Sigmoid colon (tissue), 7 donors: Measurements from ENCODE around the gene DYNLT3. TPM values are rescaled to one million over a fixed set of nuclear protein-coding genes. Genes with fewer than 3 reads are reported as not detected.

Experiments
- DNase-seq: peaks from one replicate; pipeline ENCODE4 v3.0.0-alpha.2; 2019
- H3K27ac ChIP-seq, 4 donors: fragments of 200-600 bp; sonication (generic); one replicate each; pipeline ENCODE4 v1.5.1; 2016 to 2019; ENCODE audit warnings: mild to moderate bottlenecking in 1 of 4
- H3K27me3 ChIP-seq, 3 donors: fragments of 200-600 bp; sonication (generic); one replicate each; pipeline ENCODE4 v1.5.1; 2019; ENCODE audit warnings: mild to moderate bottlenecking in 1 of 3
- H3K36me3 ChIP-seq, 4 donors: fragments of 200-600 bp; sonication (generic); one replicate each; pipeline ENCODE4 v1.5.1; 2016 to 2019
- H3K4me1 ChIP-seq, 4 donors: fragments of 200-600 bp; sonication (generic); one replicate each; pipeline ENCODE4 v1.5.1; 2017 to 2019
- H3K4me3 ChIP-seq, 4 donors: fragments of 200-600 bp; sonication (generic); one replicate each; pipeline ENCODE4 v1.5.1; 2017 to 2019; ENCODE audit warnings: mild to moderate bottlenecking in 2 of 4, moderate library complexity in 1 of 4
- H3K9me3 ChIP-seq, 4 donors: fragments of 200-600 bp in 3 of 4; sonication (generic) in 3 of 4; one replicate each; pipeline versions ENCODE4 v1.5.1 to v1.6.1; 2013 to 2019
- CTCF ChIP-seq, 4 experiments: fragments of 450-650 bp in 3 of 4; fragments of 200-600 bp in 1 of 4; IDR thresholded peaks; one replicate each; pipeline ENCODE4 v1.5.1; 2016 to 2019; ENCODE audit warnings: antibody characterized with exemption in 4 of 4, mild to moderate bottlenecking in 3 of 4, moderate library complexity in 2 of 4
- EP300 ChIP-seq, 4 donors: sonication (generic); formaldehyde crosslinking; IDR thresholded peaks; one replicate each; pipeline ENCODE4 v1.6.1; 2017; ENCODE audit warnings: antibody characterized with exemption in 4 of 4
- POLR2A ChIP-seq, 2 donors: fragments of 450-650 bp; IDR thresholded peaks; one replicate each; pipeline ENCODE4 v1.6.1; 2016; ENCODE audit warnings: antibody characterized with exemption in 2 of 2, mild to moderate bottlenecking in 2 of 2, moderate library complexity in 2 of 2
- POLR2AphosphoS5 ChIP-seq, 4 donors: sonication (generic); formaldehyde crosslinking; IDR thresholded peaks; one replicate each; pipeline ENCODE4 v1.6.1; 2017; ENCODE audit warnings: antibody characterized with exemption in 4 of 4
- WGBS, 2 donors: extraction: QIAGEN DNeasy Blood & Tissue Kit; methylation state at CpG; one replicate each; pipeline ENCODE4 v1.1.7; 2013; 5-methylcytosine and 5-hydroxymethylcytosine counted together
- intact Hi-C: fragments of 100-400 bp; cut with DNase I; formaldehyde crosslinking; loops from one replicate; pipeline ENCODE4 v1.15.1; 2023
- polyA plus RNA-seq, 3 donors: library from polyadenylated mRNA; stranded (reverse); fragments of 200-250 nt; gene quantifications; one replicate each; pipeline ENCODE4 v1.2.3, GENCODE V29; 2013
- total RNA-seq, 4 donors: library from RNA; depleted of rRNA; stranded (reverse); fragments of >200 nt; gene quantifications; one replicate each; pipeline ENCODE4 v1.1.0, GENCODE V29; 2016
- donor health status: healthy with polysubstance abuse.
- donor health status: Bipolar disorder and iron deficiency.
- donor health status: healthy.

The DYNLT3 gene
- total and polyA plus RNA-seq, 7 donors: 16.5 to 55.3 (median 35.8) TPM

GRCh38 chrX:37813570-37813969 is 33.8 kb downstream of the DYNLT3 start:
- WGBS, 2 donors: 23 to 54% methylated on average over 4 of the region's 4 CpGs
- intact Hi-C loops: no loop called here
- H3K27ac ChIP-seq: no peak overlapping the region

GRCh38 chrX:37812110-37812509 is 35.3 kb downstream of the DYNLT3 start:
- Histone ChIP-seq H3K36me3 (no peaks in the 10 kb centered on the region), H3K27me3 (no peaks in the 10 kb centered on the region), H3K4me1 (no peaks in the 10 kb centered on the region), H3K27ac (no peak overlapping the region), H3K4me3 (no peak overlapping the region), H3K9me3 (no peaks in the 10 kb centered on the region)
- intact Hi-C loops: no loop called here
- WGBS, 2 donors: 5 to 10% methylated on average over 1 of the region's 1 CpG
- no peak for TF ChIP-seq EP300 (IDR thresholded peaks at IDR 0.05)
- TF ChIP-seq POLR2A (IDR thresholded peaks at IDR 0.05): no peak
- TF ChIP-seq POLR2AphosphoS5 (IDR thresholded peaks at IDR 0.05): no peak
- no peak for TF ChIP-seq CTCF (IDR thresholded peaks at IDR 0.05)
- DNase-seq: no peak

More at GRCh38 chrX:37813570-37813969, 33.8 kb downstream of the DYNLT3 start:
- DNase-seq: no peak
- Histone ChIP-seq H3K4me1 (no peaks in the 10 kb centered on the region), H3K4me3 (no peak overlapping the region), H3K36me3 (no peaks in the 10 kb centered on the region), H3K9me3 (no peaks in the 10 kb centered on the region), H3K27me3 (no peaks in the 10 kb centered on the region)
- TF ChIP-seq POLR2A (IDR thresholded peaks at IDR 0.05) (no peak), CTCF (IDR thresholded peaks at IDR 0.05) (no peak), POLR2AphosphoS5 (IDR thresholded peaks at IDR 0.05) (no peak), EP300 (IDR thresholded peaks at IDR 0.05) (no peak)

GRCh38 chrX:37809970-37810369 is 37.4 kb downstream of the DYNLT3 start:
- TF ChIP-seq POLR2AphosphoS5 (IDR thresholded peaks at IDR 0.05): no peak
- TF ChIP-seq CTCF (IDR thresholded peaks at IDR 0.05): no peak
- TF ChIP-seq POLR2A (IDR thresholded peaks at IDR 0.05): no peak
- no peak for TF ChIP-seq EP300 (IDR thresholded peaks at IDR 0.05)
- Histone ChIP-seq H3K36me3 (no peaks in the 10 kb centered on the region), H3K4me1 (no peaks in the 10 kb centered on the region), H3K27me3 (no peaks in the 10 kb centered on the region), H3K9me3 (no peaks in the 10 kb centered on the region), H3K27ac (no peak overlapping the region), H3K4me3 (no peak overlapping the region)
- intact Hi-C loops: no loop called here
- 86% methylated on average over 2 of the region's 2 CpGs for WGBS, 2 donors
- DNase-seq: no peak

GRCh38 chrX:37803057-37803456 is 44.3 kb downstream of the DYNLT3 start:
- no peak overlapping the region for H3K27ac ChIP-seq
- H3K36me3 ChIP-seq: no peaks in the 10 kb centered on the region
- H3K9me3 ChIP-seq: no peaks in the 10 kb centered on the region
- no peak overlapping the region for H3K4me3 ChIP-seq
- H3K27me3 ChIP-seq: no peaks in the 10 kb centered on the region
- intact Hi-C loops: no loop called here
- TF ChIP-seq CTCF (IDR thresholded peaks at IDR 0.05) (no peak), POLR2AphosphoS5 (IDR thresholded peaks at IDR 0.05) (no peak), POLR2A (IDR thresholded peaks at IDR 0.05) (no peak), EP300 (IDR thresholded peaks at IDR 0.05) (no peak)
- 93 to 98% methylated on average over 2 of the region's 2 CpGs for WGBS, 2 donors
- no peaks in the 10 kb centered on the region for H3K4me1 ChIP-seq
- no peak for DNase-seq

GRCh38 chrX:37802028-37802427 is 45.3 kb downstream of the DYNLT3 start:
- Histone ChIP-seq H3K36me3 (no peaks in the 10 kb centered on the region), H3K27ac (no peak overlapping the region), H3K4me3 (no peak overlapping the region), H3K4me1 (no peaks in the 10 kb centered on the region), H3K27me3 (no peaks in the 10 kb centered on the region), H3K9me3 (no peaks in the 10 kb centered on the region)
- TF ChIP-seq POLR2AphosphoS5 (IDR thresholded peaks at IDR 0.05) (no peak), EP300 (IDR thresholded peaks at IDR 0.05) (no peak), CTCF (IDR thresholded peaks at IDR 0.05) (no peak), POLR2A (IDR thresholded peaks at IDR 0.05) (no peak)
- DNase-seq: no peak
- intact Hi-C loops: no loop called here
